K562 (cell line): ENCODE data around the gene FAM83F. TPM values are rescaled to one million over a fixed set of nuclear protein-coding genes. Genes with fewer than 3 reads are reported as not detected.
A peak's percentile ranks its signal among the peaks of the same experiment; 100 is the strongest.

ENCODE experiments used
- ARID1B ChIP-seq: fragments of 450-650 bp; IDR thresholded peaks from 2 replicates; pipeline ENCODE4 v1.6.1; 2016; ENCODE audit warnings: antibody characterized with exemption, mild to moderate bottlenecking, inconsistent platforms
- CBFA2T2 ChIP-seq: fragments of 450-650 bp; conservative IDR thresholded peaks from 2 replicates; pipeline ENCODE4 v1.6.1; 2017; ENCODE audit warnings: mild to moderate bottlenecking
- CBFA2T3 ChIP-seq: fragments of 450-650 bp; IDR thresholded peaks from 2 replicates; pipeline ENCODE4 v1.6.1; 2017
- KDM1A ChIP-seq, 2 experiments: fragments of 450-650 bp; IDR thresholded peaks; 2 replicates each; pipeline ENCODE4 v1.6.1; 2016; ENCODE audit warnings: mild to moderate bottlenecking in 2 of 2
- LEF1 ChIP-seq: fragments of 450-650 bp; IDR thresholded peaks from 2 replicates; pipeline ENCODE4 v1.6.1; 2016; ENCODE audit warnings: mild to moderate bottlenecking
- MEIS2 ChIP-seq: fragments of 450-650 bp; IDR thresholded peaks from 2 replicates; pipeline ENCODE4 v1.6.1; 2014; ENCODE audit warnings: mild to moderate bottlenecking; ENCODE audit not compliant: partially characterized antibody
- NCOA6 ChIP-seq: fragments of 450-650 bp; IDR thresholded peaks from 2 replicates; pipeline ENCODE4 v1.6.1; 2017; ENCODE audit warnings: mild to moderate bottlenecking
- NCOR1 ChIP-seq: fragments of 450-650 bp; IDR thresholded peaks from 2 replicates; pipeline ENCODE4 v1.6.1; 2016; ENCODE audit warnings: mild to moderate bottlenecking, moderate library complexity
- PCBP2 ChIP-seq: fragments of 200-400 bp; formaldehyde crosslinking; IDR thresholded peaks from 2 replicates; pipeline ENCODE4 v1.6.1; 2018; ENCODE audit warnings: low read length, low read depth, mild to moderate bottlenecking, moderate library complexity; ENCODE audit not compliant: poor library complexity, severe bottlenecking
- POLR2AphosphoS5 ChIP-seq: IDR thresholded peaks from 2 replicates; pipeline ENCODE4 v1.6.1; 2011; ENCODE audit warnings: mild to moderate bottlenecking, low read depth, low read length, moderate library complexity; ENCODE audit not compliant: control insufficient read depth, insufficient read depth
- RB1 ChIP-seq: fragments of 450-650 bp; IDR thresholded peaks from 2 replicates; pipeline ENCODE4 v1.6.1; 2017; ENCODE audit warnings: low read depth, mild to moderate bottlenecking
- RBFOX2 ChIP-seq: fragments of 200-400 bp; formaldehyde crosslinking; IDR thresholded peaks from 2 replicates; pipeline ENCODE4 v1.6.1; 2017; ENCODE audit warnings: low read depth, mild to moderate bottlenecking, low read length, moderate library complexity
- SMAD4 ChIP-seq: fragments of 250-450 bp; sonication (Bioruptor Pico); conservative IDR thresholded peaks from 2 replicates; pipeline ENCODE4 v1.8.0; 2021; ENCODE audit warnings: inconsistent platforms, mild to moderate bottlenecking, moderate library complexity
- SMARCC2 ChIP-seq: fragments of 450-650 bp; IDR thresholded peaks from 2 replicates; pipeline ENCODE4 v1.6.1; 2017; ENCODE audit warnings: antibody characterized with exemption, moderate library complexity, mild to moderate bottlenecking, low read depth
- SP1 ChIP-seq: sonication (generic); formaldehyde crosslinking; IDR thresholded peaks from 2 replicates; pipeline ENCODE4 v1.8.1; 2022; ENCODE audit warnings: mild to moderate bottlenecking, missing genetic modification reagents
- SPI1 ChIP-seq: IDR thresholded peaks from 2 replicates; pipeline ENCODE4 v1.6.1; 2011; ENCODE audit warnings: low read depth, low read length, control low read depth, borderline replicate concordance
- STAT5A ChIP-seq: IDR thresholded peaks from 2 replicates; pipeline ENCODE4 v1.6.1; 2012; ENCODE audit warnings: low read length, inconsistent platforms, borderline replicate concordance
- TRIM24 ChIP-seq, 2 experiments: fragments of 450-650 bp; IDR thresholded peaks; 2 replicates each; pipeline ENCODE4 v1.6.1; 2016
- ZFX ChIP-seq: sonication (generic); formaldehyde crosslinking; IDR thresholded peaks from 2 replicates; pipeline ENCODE4 v1.8.0; 2022; ENCODE audit warnings: mild to moderate bottlenecking, missing genetic modification reagents, moderate library complexity
- ZKSCAN8 ChIP-seq: fragments of 200-800 bp; sonication (Bioruptor generic); IDR thresholded peaks from 2 replicates; pipeline ENCODE4 v1.6.1; 2016; ENCODE audit warnings: missing genetic modification characterization, missing compliant biosample characterization
- ZNF217 ChIP-seq: sonication (generic); formaldehyde crosslinking; IDR thresholded peaks from 2 replicates; pipeline ENCODE4 v1.8.0; 2022; ENCODE audit warnings: mild to moderate bottlenecking, missing genetic modification reagents
- ZNF76 ChIP-seq: fragments of 250-450 bp; sonication (Bioruptor Pico); IDR thresholded peaks from 2 replicates; pipeline ENCODE4 v1.4.0; 2020; ENCODE audit warnings: mild to moderate bottlenecking, moderate library complexity, borderline replicate concordance
- ZSCAN32 ChIP-seq: fragments of 450-650 bp; formaldehyde crosslinking; IDR thresholded peaks from 2 replicates; pipeline ENCODE4 v1.4.0; 2020; ENCODE audit warnings: mild to moderate bottlenecking, moderate library complexity
- polyA plus RNA-seq, 8 experiments: library from polyadenylated mRNA; depleted of rRNA in 4 of 8; stranded (reverse) in 5 of 8; unstranded in 3 of 8; fragments of >200 nt; fragmentation: Nextera tagmentation in 2 of 8; fragmentation: Illumina TruSeq in 1 of 8; extraction: Ambion mirVana in 2 of 8; extraction: Trizol in 1 of 8; gene quantifications; 2 replicates each; pipeline versions ENCODE4 v1.2.1 to v1.2.3, GENCODE V29; 2011 to 2014; ENCODE audit warnings: inconsistent platforms in 1 of 8, missing spikeins in 1 of 8
- total RNA-seq, 7 experiments: library from RNA; depleted of rRNA in 6 of 7; stranded (reverse); fragments of >200 nt in 6 of 7; fragmentation: Illumina TruSeq in 2 of 7; extraction: Trizol in 2 of 7; gene quantifications; 2 replicates each; pipeline versions ENCODE4 v1.2.1 to v1.2.3, GENCODE V29; 2011 to 2021; ENCODE audit warnings: low replicate concordance in 1 of 7
- TF ChIP-seq, protein P1 (sequence below): fragments of 250-450 bp; sonication (Bioruptor Pico); IDR thresholded peaks from 2 replicates; pipeline ENCODE4 v1.5.0; 2020; ENCODE audit warnings: mild to moderate bottlenecking, borderline replicate concordance
- TF ChIP-seq, protein P2 (sequence below): sonication (generic); formaldehyde crosslinking; IDR thresholded peaks from 2 replicates; pipeline ENCODE4 v1.8.0; 2022; ENCODE audit warnings: missing genetic modification reagents, mild to moderate bottlenecking, moderate library complexity, borderline replicate concordance

FAM83F gene
- total and polyA plus RNA-seq, 9 of the 15 experiments (the other 6 are each of a cell fraction or from before 2014, with no cell fraction given), result under 0.01 to 0.13 (median 0.04) TPM; not detected in 1

DNA sequence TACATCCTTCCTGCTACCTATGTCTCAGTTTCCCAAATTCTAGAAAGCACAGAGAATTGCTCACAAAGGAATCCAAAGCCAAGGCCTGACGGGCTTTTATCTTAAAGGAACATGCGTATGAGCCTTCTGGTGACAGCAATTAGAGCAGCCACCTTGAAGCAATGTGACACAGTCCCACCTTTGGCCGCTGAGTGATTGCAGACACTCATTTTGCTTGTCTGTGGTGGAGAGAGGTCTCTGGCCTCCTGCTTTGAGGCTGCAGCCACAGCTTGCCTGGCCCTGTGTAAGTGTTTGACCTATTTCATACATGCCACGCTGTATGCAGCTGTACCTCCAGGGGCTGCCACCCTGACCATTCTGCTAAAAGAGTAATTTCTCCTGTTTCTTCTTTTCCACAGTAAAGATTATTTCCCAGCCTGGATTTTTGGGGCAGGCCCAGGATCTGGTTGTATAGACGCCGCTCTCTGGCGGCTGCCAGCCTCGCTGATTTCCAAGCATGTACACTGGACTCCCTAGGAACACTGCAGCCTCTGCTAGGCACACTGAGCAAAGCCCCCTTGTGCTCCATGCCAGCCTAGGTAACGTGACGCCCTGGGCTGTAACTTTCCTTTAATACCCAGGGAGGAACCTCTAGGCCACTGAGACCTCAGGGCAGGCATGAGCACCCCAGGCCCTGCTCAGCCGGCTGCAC is 35.7 kb upstream of the FAM83F start (continued):
- TF ChIP-seq LEF1, result no peak
- peak; percentile 38 for TF ChIP-seq ZFX
- peak; percentile 42; the same call in 1 of the 2 replicates for TF ChIP-seq RBFOX2
- 0 out of 2 replicates have a peak, but pooled peaks have one; percentile 19 for TF ChIP-seq ZKSCAN8 (CRISPR knock-in tag)
- TF ChIP-seq ZNF217 (CRISPR knock-in tag), result no peak
- 0 out of 2 replicates have a peak, but pooled peaks have one; percentile 16 for TF ChIP-seq ZSCAN32 (CRISPR knock-in tag)
- no peak for TF ChIP-seq SPI1
- peak; percentile 67 for TF ChIP-seq MEIS2
- TF ChIP-seq SP1 (CRISPR knock-in tag), result 0 out of 2 replicates have a peak, but pooled peaks have one; percentile 18
- TF ChIP-seq CBFA2T2, result peak; percentile 74
- TF ChIP-seq TRIM24 (IDR thresholded peaks at IDR 0.05), result peak in 1 of 2 experiments; percentile 23; a peak in 1 of 4 replicates
- no peak for TF ChIP-seq PCBP2
- TF ChIP-seq STAT5A, result peak; percentile 32; the same call in 1 of the 2 replicates
- peak; percentile 49 for TF ChIP-seq ARID1B
- no peak for TF ChIP-seq NCOA6
- TF ChIP-seq, protein P1, sequence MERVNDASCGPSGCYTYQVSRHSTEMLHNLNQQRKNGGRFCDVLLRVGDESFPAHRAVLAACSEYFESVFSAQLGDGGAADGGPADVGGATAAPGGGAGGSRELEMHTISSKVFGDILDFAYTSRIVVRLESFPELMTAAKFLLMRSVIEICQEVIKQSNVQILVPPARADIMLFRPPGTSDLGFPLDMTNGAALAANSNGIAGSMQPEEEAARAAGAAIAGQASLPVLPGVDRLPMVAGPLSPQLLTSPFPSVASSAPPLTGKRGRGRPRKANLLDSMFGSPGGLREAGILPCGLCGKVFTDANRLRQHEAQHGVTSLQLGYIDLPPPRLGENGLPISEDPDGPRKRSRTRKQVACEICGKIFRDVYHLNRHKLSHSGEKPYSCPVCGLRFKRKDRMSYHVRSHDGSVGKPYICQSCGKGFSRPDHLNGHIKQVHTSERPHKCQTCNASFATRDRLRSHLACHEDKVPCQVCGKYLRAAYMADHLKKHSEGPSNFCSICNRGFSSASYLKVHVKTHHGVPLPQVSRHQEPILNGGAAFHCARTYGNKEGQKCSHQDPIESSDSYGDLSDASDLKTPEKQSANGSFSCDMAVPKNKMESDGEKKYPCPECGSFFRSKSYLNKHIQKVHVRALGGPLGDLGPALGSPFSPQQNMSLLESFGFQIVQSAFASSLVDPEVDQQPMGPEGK (CRISPR knock-in tag), result no peak
- TF ChIP-seq SMARCC2, result no peak
- TF ChIP-seq POLR2AphosphoS5, result peak; percentile 79
- TF ChIP-seq ZNF76 (CRISPR knock-in tag), result no peak
- TF ChIP-seq KDM1A (IDR thresholded peaks at IDR 0.05), result peak in 1 of 2 experiments; percentile 17; a peak in 2 of 4 replicates
- peak; percentile 86 for TF ChIP-seq CBFA2T3
- no peak for TF ChIP-seq RB1
- TF ChIP-seq, protein P2, sequence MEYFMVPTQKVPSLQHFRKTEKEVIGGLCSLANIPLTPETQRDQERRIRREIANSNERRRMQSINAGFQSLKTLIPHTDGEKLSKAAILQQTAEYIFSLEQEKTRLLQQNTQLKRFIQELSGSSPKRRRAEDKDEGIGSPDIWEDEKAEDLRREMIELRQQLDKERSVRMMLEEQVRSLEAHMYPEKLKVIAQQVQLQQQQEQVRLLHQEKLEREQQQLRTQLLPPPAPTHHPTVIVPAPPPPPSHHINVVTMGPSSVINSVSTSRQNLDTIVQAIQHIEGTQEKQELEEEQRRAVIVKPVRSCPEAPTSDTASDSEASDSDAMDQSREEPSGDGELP (CRISPR knock-in tag), result peak; percentile 13; the same call in 1 of the 2 replicates
- peak; percentile 44 for TF ChIP-seq NCOR1
- 0 out of 2 replicates have a peak, but pooled peaks have one; percentile 10 for TF ChIP-seq SMAD4 (CRISPR knock-in tag)
- TF ChIP-seq, all 486 proteins: peak for 26
